KMS-11 (cell line): ENCODE data around the gene MIEF2.

Experiments
- H2AFZ ChIP-seq: fragments of 200-600 bp; sonication (generic); 2 replicates; pipeline ENCODE4 v1.6.1; 2016; ENCODE audit warnings: antibody characterized with exemption, mixed run types, low read depth
- H3K27ac ChIP-seq: fragments of 200-600 bp; sonication (generic); 2 replicates; pipeline ENCODE4 v1.6.1; 2016; ENCODE audit warnings: mild to moderate bottlenecking, mixed run types
- H3K27me3 ChIP-seq: fragments of 200-600 bp; sonication (generic); 2 replicates; pipeline ENCODE4 v1.6.1; 2017; ENCODE audit warnings: mild to moderate bottlenecking, low read depth, mixed run types, moderate library complexity; ENCODE audit not compliant: insufficient read depth
- H3K36me3 ChIP-seq: fragments of 200-600 bp; sonication (generic); 2 replicates; pipeline ENCODE4 v1.6.1; 2017; ENCODE audit warnings: mild to moderate bottlenecking, mixed run types; ENCODE audit not compliant: insufficient read depth
- H3K4me1 ChIP-seq: fragments of 200-600 bp; sonication (generic); 2 replicates; pipeline ENCODE4 v1.6.1; 2016; ENCODE audit warnings: mild to moderate bottlenecking, low read depth, mixed run types; ENCODE audit not compliant: poor library complexity, severe bottlenecking
- H3K4me2 ChIP-seq: fragments of 200-600 bp; sonication (generic); 2 replicates; pipeline ENCODE4 v1.7.0; 2016; ENCODE audit warnings: mild to moderate bottlenecking, mixed run types
- H3K4me3 ChIP-seq: fragments of 200-600 bp; sonication (generic); IDR thresholded peaks from 2 replicates; pipeline ENCODE4 v1.6.1; 2017; ENCODE audit warnings: low read depth, low read length, mixed read lengths; ENCODE audit not compliant: insufficient read depth
- H3K79me2 ChIP-seq: fragments of 200-600 bp; sonication (generic); 2 replicates; pipeline ENCODE4 v1.6.1; 2016; ENCODE audit warnings: low read depth, mixed run types; ENCODE audit not compliant: insufficient read depth
- H3K9ac ChIP-seq: fragments of 200-600 bp; sonication (generic); 2 replicates; pipeline ENCODE4 v1.6.1; 2016; ENCODE audit warnings: mild to moderate bottlenecking, mixed run types
- H4K20me1 ChIP-seq: fragments of 200-600 bp; sonication (generic); 2 replicates; pipeline ENCODE4 v1.6.1; 2016; ENCODE audit warnings: mild to moderate bottlenecking, mixed run types; ENCODE audit not compliant: insufficient read depth
- CTCF ChIP-seq: fragments of 200-600 bp; sonication (generic); conservative IDR thresholded peaks from 2 replicates; pipeline ENCODE4 v1.6.1; 2017; ENCODE audit warnings: low read depth, mild to moderate bottlenecking, antibody characterized with exemption, low read length, moderate library complexity, mixed read lengths

Gene MIEF2

GRCh38 chr17:18237461-18237860, 23.0 kb upstream of the MIEF2 start:
- Histone ChIP-seq H3K36me3 (no peaks in the 10 kb centered on the region), H4K20me1 (no peaks in the 10 kb centered on the region), H3K79me2 (no peaks in the 10 kb centered on the region), H3K27ac (no peak overlapping the region), H3K27me3 (no peaks in the 10 kb centered on the region), H3K9ac (no peak overlapping the region), H2AFZ (no peak overlapping the region), H3K4me3 (no peak overlapping the region), H3K4me1 (no peaks in the 10 kb centered on the region), H3K4me2 (no peak overlapping the region)
- TF ChIP-seq CTCF = no peak

DNA sequence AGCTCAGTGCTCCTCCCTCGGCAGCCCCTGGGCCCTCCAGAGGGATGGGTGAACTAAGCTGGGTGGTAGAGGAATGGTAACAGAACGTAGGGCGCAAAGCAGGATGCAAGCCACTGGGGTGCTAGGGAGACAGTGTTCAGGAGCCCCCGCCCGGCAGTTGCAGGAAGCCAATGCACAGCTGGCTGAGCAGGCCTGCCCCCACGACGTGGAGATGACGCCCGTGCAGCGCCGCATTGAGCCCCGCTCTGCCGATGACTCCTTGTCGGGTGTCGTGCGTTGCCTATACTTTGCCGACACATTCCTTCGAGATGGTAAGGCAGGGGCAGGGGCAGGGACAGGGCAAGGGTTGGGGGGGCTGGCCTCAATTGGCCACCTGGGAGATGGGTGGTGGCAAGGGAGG, 22.2 kb upstream of the MIEF2 start:
- TF ChIP-seq CTCF = no peak
- Histone ChIP-seq H3K9ac (no peak overlapping the region), H4K20me1 (no peaks in the 10 kb centered on the region), H3K79me2 (no peaks in the 10 kb centered on the region), H3K4me2 (no peak overlapping the region), H3K4me3 (no peak overlapping the region), H3K4me1 (no peaks in the 10 kb centered on the region), H3K27me3 (no peaks in the 10 kb centered on the region), H3K36me3 (no peaks in the 10 kb centered on the region), H3K27ac (no peak overlapping the region), H2AFZ (no peak overlapping the region)

- H2AFZ ChIP-seq = no peak overlapping the region
- H3K9ac ChIP-seq = no peak overlapping the region
- no peak overlapping the region for H3K4me3 ChIP-seq
- no peak overlapping the region for H3K27ac ChIP-seq
- no peaks in the 10 kb centered on the region for H3K27me3 ChIP-seq
- TF ChIP-seq CTCF = no peak
- H3K79me2 ChIP-seq = no peaks in the 10 kb centered on the region
- no peaks in the 10 kb centered on the region for H3K4me1 ChIP-seq
- no peaks in the 10 kb centered on the region for H4K20me1 ChIP-seq
- no peaks in the 10 kb centered on the region for H3K36me3 ChIP-seq
- no peak overlapping the region for H3K4me2 ChIP-seq
Measured at GRCh38 chr17:18240449-18240848, 20.0 kb upstream of the MIEF2 start.

DNA sequence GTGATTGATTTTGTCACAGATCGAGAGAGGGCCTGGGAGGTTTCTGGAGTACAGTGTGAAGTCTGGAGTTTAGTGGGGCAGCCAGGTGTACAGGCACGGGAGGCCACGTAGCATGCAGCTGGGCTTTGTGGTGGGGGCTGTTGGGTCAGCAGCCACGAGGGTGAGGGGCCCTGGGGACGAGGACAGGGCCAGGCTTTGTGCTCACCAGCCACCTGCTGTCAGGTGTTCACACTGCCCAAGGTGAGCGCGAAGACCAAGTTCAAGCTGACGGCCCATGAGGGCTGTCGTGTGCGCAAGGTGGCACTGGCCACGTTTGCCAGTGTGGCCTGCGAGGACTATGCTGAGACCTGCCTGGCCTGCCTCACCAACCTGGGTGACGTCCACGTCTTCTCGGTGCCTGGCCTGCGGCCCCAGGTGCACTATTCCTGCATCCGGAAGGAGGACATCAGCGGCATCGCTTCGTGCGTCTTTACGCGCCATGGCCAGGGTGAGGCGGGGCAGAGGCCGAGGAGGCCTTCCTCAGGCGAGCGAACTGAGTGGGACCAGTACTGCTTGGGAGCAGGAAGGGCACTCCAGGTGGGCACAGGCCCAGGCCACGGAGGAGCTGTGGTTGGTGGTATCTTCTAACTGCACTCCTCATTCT, 19.1 kb upstream of the MIEF2 start:
- Histone ChIP-seq H3K4me1 (no peaks in the 10 kb centered on the region), H3K9ac (no peak overlapping the region), H3K27me3 (no peaks in the 10 kb centered on the region), H2AFZ (no peak overlapping the region), H3K4me2 (no peak overlapping the region), H3K27ac (no peak overlapping the region), H4K20me1 (no peaks in the 10 kb centered on the region), H3K4me3 (no peak overlapping the region), H3K36me3 (no peaks in the 10 kb centered on the region), H3K79me2 (no peaks in the 10 kb centered on the region)
- no peak for TF ChIP-seq CTCF
